ENCODE measurements around the gene KRTAP10-11. TPM values are rescaled to one million over a fixed set of nuclear protein-coding genes. Genes with fewer than 3 reads are reported as not detected.

KRTAP10-11 gene
- total and polyA plus RNA-seq, 2 donors from 2014 or later: not detected

GRCh38 chr21:44670642-44671432, 24.6 kb downstream of the KRTAP10-11 start:
- Histone ChIP-seq H3K9me3 (ENCODE audit: control insufficient read depth in 2 of 3, insufficient read depth in 1 of 3, low read length in 3 of 3) (peaks cover 0 to 2% (median 0%) of the 10 kb centered on the region in 3 donors), H3K27me3 (ENCODE audit: control insufficient read depth, insufficient read depth, low read length) (no peaks in the 10 kb centered on the region), H3K36me3 (ENCODE audit: control insufficient read depth in 2 of 3, insufficient read depth in 3 of 3, low read length in 3 of 3) (no peaks in the 10 kb centered on the region), H3K4me3 (ENCODE audit: low read length in 3 of 3) (no peak overlapping the region), H3K4me1 (ENCODE audit: control insufficient read depth in 2 of 3, insufficient read depth in 2 of 3, low read depth in 1 of 3, low read length in 3 of 3) (no peaks in the 10 kb centered on the region), H3K27ac (ENCODE audit: low read depth in 2 of 2, low read length in 2 of 2) (no peak overlapping the region), H3K9ac (ENCODE audit: low read length in 3 of 3) (no peak overlapping the region)
- intact Hi-C loops (cut with DNase I): no loop called here
- DNase-seq (no peak), FAIRE-seq (no peak)
- TF ChIP-seq CTCF (IDR thresholded peaks at IDR 0.05; ENCODE audit: borderline replicate concordance, extremely low read depth, insufficient read depth): no peak

GRCh38 chr21:44671911-44672310, 25.7 kb downstream of the KRTAP10-11 start:
- Histone ChIP-seq H3K9me3 (ENCODE audit: control insufficient read depth in 2 of 3, insufficient read depth in 1 of 3, low read length in 3 of 3) (peaks cover 0 to 2% (median 0%) of the 10 kb centered on the region in 3 donors), H3K4me1 (ENCODE audit: control insufficient read depth in 2 of 3, insufficient read depth in 2 of 3, low read depth in 1 of 3, low read length in 3 of 3) (no peaks in the 10 kb centered on the region), H3K27me3 (ENCODE audit: control insufficient read depth, insufficient read depth, low read length) (no peaks in the 10 kb centered on the region), H3K4me3 (ENCODE audit: low read length in 3 of 3) (no peak overlapping the region), H3K9ac (ENCODE audit: low read length in 3 of 3) (no peak overlapping the region), H3K27ac (ENCODE audit: low read depth in 2 of 2, low read length in 2 of 2) (no peak overlapping the region), H3K36me3 (ENCODE audit: control insufficient read depth in 2 of 3, insufficient read depth in 3 of 3, low read length in 3 of 3) (no peaks in the 10 kb centered on the region)
- TF ChIP-seq CTCF (IDR thresholded peaks at IDR 0.05; ENCODE audit: borderline replicate concordance, extremely low read depth, insufficient read depth): no peak
- FAIRE-seq (no peak), DNase-seq (no peak)
- intact Hi-C loops (cut with DNase I): no loop called here

DNA sequence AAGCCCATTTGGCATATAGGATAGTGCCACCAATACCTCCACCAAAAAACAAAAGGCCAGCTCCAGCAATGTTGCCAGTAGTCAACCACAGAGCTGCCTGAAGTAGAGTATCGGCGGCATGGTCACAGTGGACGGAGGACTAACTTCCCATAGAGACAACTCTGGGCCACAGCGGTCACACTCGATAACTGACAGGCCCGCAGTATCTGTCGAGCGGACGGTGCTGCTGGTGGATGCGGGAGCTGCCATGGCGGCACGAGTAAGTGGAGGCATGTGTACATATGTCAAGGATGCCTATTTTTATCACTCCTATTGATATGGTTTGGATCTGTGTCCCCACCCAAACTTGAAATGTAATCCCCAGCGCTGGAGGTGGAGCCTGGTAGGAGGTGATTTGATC, 31.7 kb downstream of the KRTAP10-11 start:
- no peak for TF ChIP-seq CTCF (IDR thresholded peaks at IDR 0.05; ENCODE audit: borderline replicate concordance, extremely low read depth, insufficient read depth)
- intact Hi-C loops (cut with DNase I): no loop called here
- FAIRE-seq: no peak
- H3K27ac ChIP-seq (ENCODE audit: low read depth in 2 of 2, low read length in 2 of 2): no peak overlapping the region
- no peaks in the 10 kb centered on the region for H3K36me3 ChIP-seq (ENCODE audit: control insufficient read depth in 2 of 3, insufficient read depth in 3 of 3, low read length in 3 of 3)
- no peaks in the 10 kb centered on the region for H3K27me3 ChIP-seq (ENCODE audit: control insufficient read depth, insufficient read depth, low read length)
- H3K4me1 ChIP-seq (ENCODE audit: control insufficient read depth in 2 of 3, insufficient read depth in 2 of 3, low read depth in 1 of 3, low read length in 3 of 3): no peaks in the 10 kb centered on the region
- DNase-seq: no peak
- H3K4me3 ChIP-seq (ENCODE audit: low read length in 3 of 3): no peak overlapping the region
- H3K9ac ChIP-seq (ENCODE audit: low read length in 3 of 3): no peak overlapping the region
- H3K9me3 ChIP-seq (ENCODE audit: control insufficient read depth in 2 of 3, insufficient read depth in 1 of 3, low read length in 3 of 3): no peaks in the 10 kb centered on the region
